ENCODE results near the gene PRRT1B.

DNA sequence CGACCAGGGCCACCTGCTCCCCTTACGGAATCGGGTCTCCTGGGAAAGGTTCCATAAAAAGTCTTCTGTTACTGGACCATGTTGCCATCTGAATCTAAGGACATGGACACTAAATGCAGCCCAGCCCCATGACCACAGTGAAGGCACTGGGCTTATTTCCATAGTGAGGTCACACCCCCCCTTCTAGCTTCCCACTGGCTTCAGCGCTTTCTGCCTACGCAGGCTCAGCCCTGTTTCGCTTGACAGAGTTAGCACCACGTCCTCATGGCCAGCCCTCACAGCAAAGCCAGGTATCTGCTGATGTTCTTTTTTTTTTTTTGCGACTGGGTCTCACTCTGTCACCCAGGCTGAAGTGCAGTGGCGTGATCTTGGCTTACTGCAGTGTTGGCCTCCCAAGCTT lies 28.4 kb upstream of the PRRT1B start:
- TF ChIP-seq, protein P1, sequence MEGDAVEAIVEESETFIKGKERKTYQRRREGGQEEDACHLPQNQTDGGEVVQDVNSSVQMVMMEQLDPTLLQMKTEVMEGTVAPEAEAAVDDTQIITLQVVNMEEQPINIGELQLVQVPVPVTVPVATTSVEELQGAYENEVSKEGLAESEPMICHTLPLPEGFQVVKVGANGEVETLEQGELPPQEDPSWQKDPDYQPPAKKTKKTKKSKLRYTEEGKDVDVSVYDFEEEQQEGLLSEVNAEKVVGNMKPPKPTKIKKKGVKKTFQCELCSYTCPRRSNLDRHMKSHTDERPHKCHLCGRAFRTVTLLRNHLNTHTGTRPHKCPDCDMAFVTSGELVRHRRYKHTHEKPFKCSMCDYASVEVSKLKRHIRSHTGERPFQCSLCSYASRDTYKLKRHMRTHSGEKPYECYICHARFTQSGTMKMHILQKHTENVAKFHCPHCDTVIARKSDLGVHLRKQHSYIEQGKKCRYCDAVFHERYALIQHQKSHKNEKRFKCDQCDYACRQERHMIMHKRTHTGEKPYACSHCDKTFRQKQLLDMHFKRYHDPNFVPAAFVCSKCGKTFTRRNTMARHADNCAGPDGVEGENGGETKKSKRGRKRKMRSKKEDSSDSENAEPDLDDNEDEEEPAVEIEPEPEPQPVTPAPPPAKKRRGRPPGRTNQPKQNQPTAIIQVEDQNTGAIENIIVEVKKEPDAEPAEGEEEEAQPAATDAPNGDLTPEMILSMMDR (IDR thresholded peaks at IDR 0.05): no peak
- TF ChIP-seq POLR2AphosphoS5 (IDR thresholded peaks at IDR 0.05) (no peak), POLR2A (IDR thresholded peaks at IDR 0.05; ENCODE audit: low read depth) (no peak), EP300 (IDR thresholded peaks at IDR 0.05) (no peak)

Data from esophagus muscularis mucosa (tissue), 4 donors.